Measurements from ENCODE around the gene MPHOSPH8. TPM values are rescaled to one million over a fixed set of nuclear protein-coding genes. Genes with fewer than 3 reads are reported as not detected.
A peak's percentile ranks its signal among the peaks of the same experiment; 100 is the strongest.

MPHOSPH8 gene
- total RNA-seq, 1 donor from 2014 or later: 22.9 TPM

- H3K4me1 ChIP-seq (ENCODE audit: insufficient read depth, low read length): no peaks in the 10 kb centered on the region
- Mint-ChIP-seq H3K27me3 (ENCODE audit: low read depth, unreplicated experiment) (no peaks in the 10 kb centered on the region), H3K27ac (ENCODE audit: unreplicated experiment) (peak overlapping the region; percentile 38), H3K9me3 (ENCODE audit: unreplicated experiment) (no peaks in the 10 kb centered on the region), H3K4me3 (ENCODE audit: unreplicated experiment) (no peak overlapping the region), H3K4me1 (ENCODE audit: low read depth, unreplicated experiment) (peaks cover 2% of the 10 kb centered on the region), H3K36me3 (ENCODE audit: low read depth, unreplicated experiment) (peaks cover 20% of the 10 kb centered on the region)
- peaks cover 25% of the 10 kb centered on the region for H3K36me3 ChIP-seq (ENCODE audit: insufficient read depth, low read length)
- no peak overlapping the region for H3K4me3 ChIP-seq (ENCODE audit: insufficient read depth, low read depth, low read length)
- H3K27ac ChIP-seq (ENCODE audit: low read depth, low read length): no peak overlapping the region
- H3K27me3 ChIP-seq (ENCODE audit: insufficient read depth, low read length): no peaks in the 10 kb centered on the region
- DNase-seq (ENCODE audit: low read depth) (no peak), FAIRE-seq (no peak)
- H3K79me2 ChIP-seq (ENCODE audit: insufficient read depth, low read length): no peaks in the 10 kb centered on the region
- H3K9me3 ChIP-seq (ENCODE audit: insufficient read depth, low read depth, low read length): no peaks in the 10 kb centered on the region
- TF ChIP-seq CTCF (IDR thresholded peaks at IDR 0.05; ENCODE audit: insufficient read depth, low read depth, low read length) (no peak), EZH2 (IDR thresholded peaks at IDR 0.05; ENCODE audit: insufficient read depth, low read length) (no peak)
- H4K20me1 ChIP-seq (ENCODE audit: insufficient read depth, low read length): no peaks in the 10 kb centered on the region
- H2AFZ ChIP-seq (ENCODE audit: low read depth, low read length): no peak overlapping the region
- H3K9ac ChIP-seq (ENCODE audit: low read length): no peak overlapping the region
- H3K4me2 ChIP-seq (ENCODE audit: low read length): no peak overlapping the region
These were observed 31.2 kb downstream of the MPHOSPH8 start for GRCh38 chr13:19664481-19665230.

- DNase-seq (ENCODE audit: low read depth): no peak
- Histone ChIP-seq H2AFZ (ENCODE audit: low read depth, low read length) (no peak overlapping the region), H3K27ac (ENCODE audit: low read depth, low read length) (no peak overlapping the region), H3K79me2 (ENCODE audit: insufficient read depth, low read length) (no peaks in the 10 kb centered on the region), H3K4me1 (ENCODE audit: insufficient read depth, low read length) (no peaks in the 10 kb centered on the region), H3K27me3 (ENCODE audit: insufficient read depth, low read length) (no peaks in the 10 kb centered on the region), H3K4me2 (ENCODE audit: low read length) (no peak overlapping the region), H3K36me3 (ENCODE audit: insufficient read depth, low read length) (peaks cover 30% of the 10 kb centered on the region), H3K4me3 (ENCODE audit: insufficient read depth, low read depth, low read length) (no peak overlapping the region), H3K9me3 (ENCODE audit: insufficient read depth, low read depth, low read length) (no peaks in the 10 kb centered on the region), H3K9ac (ENCODE audit: low read length) (no peak overlapping the region), H4K20me1 (ENCODE audit: insufficient read depth, low read length) (no peaks in the 10 kb centered on the region)
- H3K4me1 Mint-ChIP-seq (ENCODE audit: low read depth, unreplicated experiment): peaks cover 7% of the 10 kb centered on the region
- H3K27ac Mint-ChIP-seq (ENCODE audit: unreplicated experiment): no peak overlapping the region
- no peaks in the 10 kb centered on the region for H3K9me3 Mint-ChIP-seq (ENCODE audit: unreplicated experiment)
- no peak overlapping the region for H3K4me3 Mint-ChIP-seq (ENCODE audit: unreplicated experiment)
- FAIRE-seq: no peak
- TF ChIP-seq CTCF (IDR thresholded peaks at IDR 0.05; ENCODE audit: insufficient read depth, low read depth, low read length) (no peak), EZH2 (IDR thresholded peaks at IDR 0.05; ENCODE audit: insufficient read depth, low read length) (no peak)
- no peaks in the 10 kb centered on the region for H3K27me3 Mint-ChIP-seq (ENCODE audit: low read depth, unreplicated experiment)
- peaks cover 24% of the 10 kb centered on the region for H3K36me3 Mint-ChIP-seq (ENCODE audit: low read depth, unreplicated experiment)
These were observed 32.0 kb downstream of the MPHOSPH8 start for GRCh38 chr13:19665427-19665859.

- Mint-ChIP-seq H3K4me3 (ENCODE audit: unreplicated experiment) (no peak overlapping the region), H3K4me1 (ENCODE audit: low read depth, unreplicated experiment) (peaks cover 7% of the 10 kb centered on the region), H3K27ac (ENCODE audit: unreplicated experiment) (no peak overlapping the region), H3K27me3 (ENCODE audit: low read depth, unreplicated experiment) (no peaks in the 10 kb centered on the region), H3K9me3 (ENCODE audit: unreplicated experiment) (no peaks in the 10 kb centered on the region), H3K36me3 (ENCODE audit: low read depth, unreplicated experiment) (peaks cover 24% of the 10 kb centered on the region)
- Histone ChIP-seq H3K9ac (ENCODE audit: low read length) (no peak overlapping the region), H3K9me3 (ENCODE audit: insufficient read depth, low read depth, low read length) (no peaks in the 10 kb centered on the region), H3K4me3 (ENCODE audit: insufficient read depth, low read depth, low read length) (no peak overlapping the region), H4K20me1 (ENCODE audit: insufficient read depth, low read length) (no peaks in the 10 kb centered on the region), H3K4me1 (ENCODE audit: insufficient read depth, low read length) (no peaks in the 10 kb centered on the region), H3K4me2 (ENCODE audit: low read length) (no peak overlapping the region), H3K79me2 (ENCODE audit: insufficient read depth, low read length) (no peaks in the 10 kb centered on the region), H3K36me3 (ENCODE audit: insufficient read depth, low read length) (peaks cover 46% of the 10 kb centered on the region), H2AFZ (ENCODE audit: low read depth, low read length) (no peak overlapping the region), H3K27me3 (ENCODE audit: insufficient read depth, low read length) (no peaks in the 10 kb centered on the region), H3K27ac (ENCODE audit: low read depth, low read length) (no peak overlapping the region)
- DNase-seq (ENCODE audit: low read depth) (no peak), FAIRE-seq (no peak)
- no peak for TF ChIP-seq CTCF (IDR thresholded peaks at IDR 0.05; ENCODE audit: insufficient read depth, low read depth, low read length)
- TF ChIP-seq EZH2 (IDR thresholded peaks at IDR 0.05; ENCODE audit: insufficient read depth, low read length): no peak
These were observed 35.3 kb downstream of the MPHOSPH8 start for GRCh38 chr13:19668778-19669177.
